Testis (tissue), 2 donors: Measurements from ENCODE around the gene TRAP1.

Experiments used
- CTCF ChIP-seq, 3 experiments: fragments of 450-650 bp in 2 of 3; fragments of 200-600 bp in 1 of 3; sonication (generic) in 1 of 3; IDR thresholded peaks; one replicate each; pipeline ENCODE4 v1.5.1; 2016 to 2019; ENCODE audit warnings: antibody characterized with exemption in 3 of 3, mild to moderate bottlenecking in 2 of 3, moderate library complexity in 1 of 3
- POLR2A ChIP-seq: fragments of 450-650 bp; IDR thresholded peaks from one replicate; pipeline ENCODE4 v1.6.1; 2017; ENCODE audit warnings: antibody characterized with exemption, mild to moderate bottlenecking, moderate library complexity

DNA sequence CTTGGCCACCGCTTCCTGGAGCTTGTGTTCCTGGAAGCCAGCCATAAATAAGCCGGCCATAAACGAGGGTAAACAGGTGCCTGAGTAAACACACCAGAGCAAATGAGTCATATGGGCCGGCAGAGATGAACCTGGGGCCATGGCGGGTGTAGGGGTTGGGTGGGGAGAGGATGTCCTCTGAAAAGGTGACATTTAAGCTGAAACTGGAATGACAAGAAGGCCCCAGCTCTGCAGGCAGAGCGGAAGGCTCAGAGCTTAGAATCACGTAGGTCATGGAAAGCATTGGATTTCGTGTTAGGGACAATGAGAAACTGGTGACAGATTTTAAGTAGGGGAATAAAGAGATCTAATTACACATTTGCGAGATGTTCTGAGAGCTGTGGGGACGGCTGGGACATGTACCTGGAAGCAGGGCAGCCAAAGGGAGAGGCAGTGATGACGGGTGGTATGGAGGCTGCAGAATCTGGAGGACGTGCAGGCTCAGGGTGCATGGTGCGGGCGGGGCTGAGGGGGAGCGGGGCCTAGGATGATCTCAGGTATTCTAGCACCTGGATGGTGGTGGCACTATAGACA, 70.9 kb downstream of the TRAP1 start:
- TF ChIP-seq CTCF (IDR thresholded peaks at IDR 0.05) (no peak), POLR2A (no peak)
